Naive thymus-derived CD8-positive, alpha-beta T cell (primary cell): ENCODE results near the gene ZNF512. TPM values are rescaled to one million over a fixed set of nuclear protein-coding genes. Genes with fewer than 3 reads are reported as not detected.
"Not testable (repeated sequence)": the region's sequence is repeated elsewhere in the genome, so short reads cannot be mapped to it uniquely, and the experiment has no call there.

ENCODE experiments used
- ATAC-seq, 2 donors: fragments of 150-1000 bp; cut with Tn5 transposase in 1 of 2; sonication (Bioruptor Pico), chemical (Tn5 transposase) in 1 of 2; 1 replicate in 1 of 2; 2 replicates in 1 of 2; pipeline ENCODE4 v1.10.0; 2021; ENCODE audit warnings: mild to moderate bottlenecking in 2 of 2, moderate library complexity in 2 of 2
- POLR2A ChIA-PET: fragments of 350-600 bp; sonication (Branson Sonifier 250); formaldehyde crosslinking; loops from one replicate; lab custom pipeline; 2021; ENCODE audit warnings: antibody characterized with exemption; lab: Charles Lee
- DNase-seq, 10 donors: peaks; one replicate each; pipeline versions ENCODE4 v3.0.0 to v3.0.0-alpha.2; 2020 to 2022
- H3K27ac Mint-ChIP-seq, 10 donors: one replicate each; pipeline ENCODE4 v1.8.0; 2020 to 2022; ENCODE audit warnings: mild to moderate bottlenecking in 10 of 10, mixed read lengths in 10 of 10, moderate library complexity in 4 of 10, inconsistent platforms in 1 of 10
- H3K27me3 Mint-ChIP-seq, 5 donors: one replicate each; pipeline ENCODE4 v1.8.0; 2021 to 2022; ENCODE audit warnings: mixed read lengths in 5 of 5
- H3K36me3 Mint-ChIP-seq, 3 donors: one replicate each; pipeline ENCODE4 v1.8.0; 2020 to 2022; ENCODE audit warnings: mixed read lengths in 3 of 3, mild to moderate bottlenecking in 2 of 3, inconsistent platforms in 1 of 3
- H3K4me1 Mint-ChIP-seq, 4 donors: one replicate each; pipeline ENCODE4 v1.8.0; 2021 to 2022; ENCODE audit warnings: mixed read lengths in 4 of 4
- H3K4me3 Mint-ChIP-seq, 10 donors: one replicate each; pipeline ENCODE4 v1.8.0; 2020 to 2022; ENCODE audit warnings: mild to moderate bottlenecking in 10 of 10, mixed read lengths in 10 of 10, moderate library complexity in 6 of 10, inconsistent platforms in 1 of 10
- H3K9me3 Mint-ChIP-seq, 9 donors: one replicate each; pipeline ENCODE4 v1.8.0; 2020 to 2022; ENCODE audit warnings: mixed read lengths in 9 of 9, mild to moderate bottlenecking in 3 of 9, inconsistent platforms in 1 of 9, moderate library complexity in 1 of 9
- polyA plus RNA-seq, 3 donors: library from polyadenylated mRNA; unstranded; fragments of 300-500 nt; fragmentation: Illumina TruSeq; gene quantifications; one replicate each; pipeline ENCODE4 v1.2.3, GENCODE V29; 2021
- total RNA-seq, 8 experiments: library from RNA in 2 of 8; stranded (reverse) in 2 of 8; gene quantifications; one replicate each; pipeline ENCODE4 v1.2.3 and lab custom pipeline; 2021 to 2026

The ZNF512 gene
- total and polyA plus RNA-seq, 5 experiments from 2014 or later: 35.3 to 73.5 (median 58.9) TPM

DNA sequence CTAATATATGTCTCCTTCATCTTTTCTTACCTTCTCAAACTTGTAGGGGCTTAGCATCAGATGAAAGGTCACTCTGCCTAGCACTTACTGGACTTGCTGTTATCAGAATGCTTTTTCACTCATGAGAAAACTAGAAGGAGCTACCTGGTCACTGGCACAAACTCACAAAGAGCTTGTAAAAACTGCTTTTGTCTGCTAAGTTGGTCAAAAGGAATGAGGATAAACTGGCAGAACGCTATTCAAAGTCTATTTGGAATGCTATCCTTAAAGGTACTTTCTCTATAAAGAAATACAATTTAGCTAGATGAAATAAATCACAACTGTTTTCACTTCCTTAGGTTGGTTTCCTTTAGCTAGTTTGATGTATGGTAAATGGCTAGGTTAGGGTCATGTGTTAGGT lies 43.5 kb downstream of the ZNF512 start:
- peaks cover 0 to 22% (median 10%) of the 10 kb centered on the region in 4 donors for H3K4me1 Mint-ChIP-seq
- peaks cover 0 to 42% (median 11%) of the 10 kb centered on the region in 3 donors for H3K36me3 Mint-ChIP-seq
- peak overlapping the region in 5 of 10 donors; percentile 13 to 84 (median 64) for H3K27ac Mint-ChIP-seq
- POLR2A ChIA-PET, DNase-seq, ATAC-seq, H3K9me3 Mint-ChIP-seq, H3K27me3 Mint-ChIP-seq, H3K4me3 Mint-ChIP-seq: not testable (repeated sequence)

DNA sequence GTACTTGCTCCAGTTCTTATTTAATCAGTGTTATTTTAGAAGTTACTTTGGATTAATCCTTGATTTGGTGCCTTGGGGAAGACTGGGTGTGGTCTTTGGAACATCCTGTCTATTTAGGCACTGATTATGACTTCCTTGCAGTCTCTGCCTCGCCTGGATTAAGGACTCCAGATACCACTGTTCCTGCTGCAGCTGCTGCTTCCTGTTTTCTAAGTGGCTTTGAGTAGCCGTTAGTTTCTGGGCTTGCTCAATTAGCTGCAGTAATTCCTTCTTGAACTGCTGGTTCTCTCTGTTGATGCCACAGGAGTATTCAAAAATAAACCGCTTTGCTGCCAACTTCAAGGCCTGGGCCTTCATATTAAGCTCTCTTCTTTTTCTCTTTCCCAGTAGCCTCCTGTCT lies 44.1 kb downstream of the ZNF512 start:
- Mint-ChIP-seq H3K27ac (peak overlapping the region in 9 of 10 donors; percentile 22 to 91 (median 71)), H3K4me1 (peaks cover 4 to 24% (median 11%) of the 10 kb centered on the region in 4 donors), H3K36me3 (peaks cover 0 to 42% (median 9%) of the 10 kb centered on the region in 3 donors), H3K4me3 (peak overlapping the region in 1 of 10 donors; percentile 7)
- ATAC-seq, DNase-seq, H3K9me3 Mint-ChIP-seq, H3K27me3 Mint-ChIP-seq, POLR2A ChIA-PET: not testable (repeated sequence)

DNA sequence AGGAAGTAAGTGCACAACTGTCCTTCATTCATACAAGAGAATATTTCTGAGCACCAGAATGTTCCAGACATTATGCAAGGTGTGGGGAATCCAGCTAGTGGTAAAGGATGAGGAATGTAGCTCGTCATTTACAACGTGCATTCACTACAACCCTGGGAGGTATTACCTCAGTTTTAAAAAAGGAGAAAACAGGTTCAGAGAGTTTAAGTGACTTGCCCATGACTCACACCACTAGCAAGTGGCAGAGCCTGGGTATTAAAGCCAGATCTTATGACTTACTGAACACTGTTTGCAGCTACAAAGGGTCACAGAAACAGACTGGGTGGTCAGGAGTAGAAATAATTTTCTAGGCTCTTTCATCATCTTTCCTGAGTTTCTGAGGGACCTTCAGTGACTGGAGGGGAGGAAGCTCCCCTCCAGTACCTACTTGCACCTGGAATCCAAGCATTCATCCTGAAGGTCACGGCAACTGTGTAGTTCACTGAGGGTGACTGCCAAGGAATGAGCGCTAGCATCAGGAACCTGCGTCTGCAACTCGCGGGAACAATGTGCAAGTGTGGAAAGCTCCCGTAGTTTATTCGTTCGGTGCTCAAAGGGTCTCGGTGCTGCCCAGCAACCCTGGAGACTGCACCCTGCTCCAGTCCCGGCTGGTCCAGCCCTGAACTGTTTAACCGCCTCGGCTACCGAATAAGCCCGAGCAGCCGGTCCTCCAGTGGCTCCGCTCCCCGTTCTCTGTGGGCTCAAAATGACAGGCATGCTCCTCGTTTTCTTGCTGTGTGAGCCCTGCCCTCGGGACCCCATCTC lies 45.3 kb downstream of the ZNF512 start:
- no peaks in the 10 kb centered on the region for H3K9me3 Mint-ChIP-seq
- DNase-seq: no peak
- H3K36me3 Mint-ChIP-seq: peaks cover 0 to 40% (median 3%) of the 10 kb centered on the region in 3 donors
- POLR2A ChIA-PET: interaction anchor here (1.1 to 2.1 kb wide), 6 partner anchors 14 to 306 kb away, joined by 3 to 15 read pairs (median 6); partner anchors contain the start of genes PPM1G, SLC4A1AP, SUPT7L and ZNF512
- ATAC-seq: peak in 1 of 2 donors; percentile 43
- peaks cover 6 to 25% (median 13%) of the 10 kb centered on the region in 4 donors for H3K4me1 Mint-ChIP-seq
- peak overlapping the region in 3 of 10 donors; percentile 71 to 84 (median 76) for H3K27ac Mint-ChIP-seq
- H3K4me3 Mint-ChIP-seq: no peak overlapping the region
- H3K27me3 Mint-ChIP-seq: no peaks in the 10 kb centered on the region

DNA sequence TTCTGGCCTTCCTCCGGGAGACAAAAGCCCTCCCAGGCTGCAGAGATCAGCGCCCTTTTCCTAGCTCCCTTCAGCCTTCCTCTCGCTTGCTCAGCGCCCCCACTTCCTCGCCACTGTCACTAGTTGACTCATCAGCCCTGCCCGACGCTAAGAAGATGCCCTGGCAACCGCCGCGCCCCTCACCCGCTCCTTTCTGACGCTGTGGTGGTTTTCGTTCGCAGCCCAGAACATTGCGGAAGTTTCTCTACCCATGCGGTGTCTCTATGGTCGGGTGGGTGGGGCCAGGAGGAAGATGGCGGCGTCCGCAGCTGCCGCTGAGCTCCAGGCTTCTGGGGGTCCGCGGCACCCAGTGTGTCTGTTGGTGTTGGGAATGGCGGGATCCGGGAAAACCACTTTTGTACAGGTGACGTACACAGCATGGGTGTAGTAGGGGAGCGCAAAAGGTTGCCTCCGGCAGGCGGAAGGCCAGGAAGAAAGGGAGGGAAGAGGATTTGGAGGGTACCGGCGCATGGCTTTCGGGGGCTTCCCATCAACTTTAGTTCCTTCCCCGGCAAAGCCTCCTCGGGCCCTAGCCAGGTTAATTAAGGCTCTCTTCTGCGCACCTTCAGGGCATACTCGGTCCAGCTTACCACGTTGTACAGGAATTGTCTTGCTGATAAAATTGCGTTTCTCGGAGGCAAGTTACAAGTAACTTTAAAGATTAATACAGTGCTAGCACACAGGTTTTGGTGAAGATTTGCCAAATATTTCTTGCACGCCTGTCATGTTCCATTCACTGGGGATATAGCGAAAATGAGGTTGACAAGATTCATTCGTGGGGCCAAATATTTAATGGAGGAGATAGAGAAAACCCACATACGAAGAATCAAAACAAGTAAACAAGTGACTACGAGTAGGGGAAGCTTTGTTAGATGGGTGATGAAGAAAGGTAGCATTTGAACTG lies 46.2 kb downstream of the ZNF512 start, which contains the start of the genes CCDC121 and GPN1:
CCDC121 (minus strand) TSS at position 246 of the 943 bp plus-strand sequence. CDS start 1,213 bp downstream, outside the sequence.
GPN1 (plus strand) TSS at position 284 of the 943 bp plus-strand sequence; CDS start at position 293, 9 bp downstream.
- peak; percentile 84 to 97 (median 94) for DNase-seq
- ATAC-seq: peak; percentile 99 to 100
- Mint-ChIP-seq H3K4me1 (peaks cover 6 to 25% (median 13%) of the 10 kb centered on the region in 4 donors), H3K4me3 (no peak within 1 kb of the TSS), H3K27me3 (no peaks in the 10 kb centered on the region), H3K36me3 (peaks cover 0 to 41% (median 7%) of the 10 kb centered on the region in 3 donors), H3K27ac (peak within 1 kb of the TSS in 3 of 10 donors; percentile 71 to 84 (median 76)), H3K9me3 (no peaks in the 10 kb centered on the region)
- POLR2A ChIA-PET: interaction anchor here (0.6 to 2.1 kb wide), 7 partner anchors 15 to 307 kb away, joined by 3 to 15 read pairs (median 4); partner anchors contain the start of genes PPM1G, SLC4A1AP, SUPT7L and ZNF512

DNA sequence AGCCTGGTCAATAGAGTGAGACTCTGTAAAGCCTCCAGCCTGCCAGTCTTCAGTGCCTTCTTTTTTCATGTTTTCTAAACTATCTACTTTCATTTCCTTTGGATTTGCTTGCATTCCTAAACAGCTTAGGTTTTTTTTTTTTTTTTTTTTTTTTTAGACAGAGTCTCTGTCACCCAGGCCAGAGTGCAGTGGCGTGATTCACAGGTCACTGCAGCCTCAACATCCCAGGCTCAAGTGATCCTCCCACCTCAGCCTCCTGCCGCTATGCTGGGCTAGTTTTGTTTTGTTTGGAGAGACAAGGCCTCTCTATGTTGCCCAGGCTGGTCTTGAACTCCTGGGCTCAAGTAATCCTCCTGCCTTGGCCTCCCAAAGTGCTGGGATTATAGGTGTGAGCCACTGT lies 47.4 kb downstream of the ZNF512 start:
- Mint-ChIP-seq H3K36me3 (peaks cover 7 to 45% (median 17%) of the 10 kb centered on the region in 3 donors), H3K4me3 (peak overlapping the region in 3 of 10 donors; percentile 34 to 58 (median 50)), H3K4me1 (peaks cover 6 to 27% (median 16%) of the 10 kb centered on the region in 4 donors), H3K27ac (peak overlapping the region in 4 of 10 donors; percentile 25 to 63 (median 46))
- not testable (repeated sequence) for H3K27me3 Mint-ChIP-seq, ATAC-seq, H3K9me3 Mint-ChIP-seq, DNase-seq
- POLR2A ChIA-PET: interaction anchor here (0.6 to 2.1 kb wide), 3 partner anchors 26 to 1303 kb away, joined by 3 to 15 read pairs (median 3); partner anchors contain the start of genes SLC4A1AP and SUPT7L

DNA sequence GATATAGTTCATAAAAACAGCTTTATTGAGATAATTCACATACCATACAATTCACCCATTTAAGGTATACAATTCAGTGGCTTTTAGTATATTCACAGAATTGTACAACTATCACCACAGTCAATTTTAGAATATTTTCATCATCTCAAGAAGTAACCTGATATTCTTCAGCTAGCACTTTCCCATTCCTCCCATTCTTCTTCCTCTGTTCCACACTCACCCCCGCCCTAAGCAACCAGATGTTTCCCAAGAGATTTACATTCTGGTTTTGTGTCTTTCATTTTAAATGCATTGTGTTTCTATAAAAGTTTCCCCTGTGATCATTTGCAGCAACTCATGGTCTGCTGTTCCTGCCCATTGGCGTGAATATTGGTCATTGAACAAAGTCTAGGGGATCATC lies 51.4 kb downstream of the ZNF512 start:
- no peak for DNase-seq
- Mint-ChIP-seq H3K27ac (peak overlapping the region in 1 of 10 donors; percentile 0), H3K4me1 (peaks cover 9 to 23% (median 16%) of the 10 kb centered on the region in 4 donors), H3K27me3 (no peaks in the 10 kb centered on the region), H3K36me3 (peaks cover 7 to 76% (median 27%) of the 10 kb centered on the region in 3 donors), H3K9me3 (no peaks in the 10 kb centered on the region), H3K4me3 (no peak overlapping the region)
- POLR2A ChIA-PET: no interaction called here
- ATAC-seq: no peak

DNA sequence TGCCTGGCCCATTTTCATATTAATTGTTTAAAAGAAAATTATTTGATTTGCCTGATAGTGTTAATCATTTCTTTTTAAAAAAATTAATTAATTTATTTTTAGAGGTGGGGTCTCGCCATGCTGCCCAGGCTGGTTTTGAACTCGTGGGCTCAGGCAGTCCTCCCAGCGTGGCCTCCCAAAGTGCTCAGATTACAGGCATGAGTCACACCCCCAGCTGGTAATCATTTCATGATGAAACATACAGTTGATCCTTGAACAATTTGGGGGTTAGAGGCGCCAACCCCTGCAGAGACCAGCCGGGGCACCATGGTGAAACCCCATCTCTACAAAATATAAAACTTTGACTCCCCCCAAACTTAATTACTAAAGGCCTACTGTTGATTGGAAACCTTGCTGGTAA lies 53.9 kb downstream of the ZNF512 start:
- Mint-ChIP-seq H3K36me3 (peaks cover 12 to 84% (median 36%) of the 10 kb centered on the region in 3 donors), H3K9me3 (no peaks in the 10 kb centered on the region), H3K4me3 (no peak overlapping the region), H3K27me3 (no peaks in the 10 kb centered on the region), H3K4me1 (peaks cover 6 to 15% (median 10%) of the 10 kb centered on the region in 4 donors), H3K27ac (no peak overlapping the region)
- ATAC-seq: no peak
- DNase-seq: no peak
- POLR2A ChIA-PET: no interaction called here

DNA sequence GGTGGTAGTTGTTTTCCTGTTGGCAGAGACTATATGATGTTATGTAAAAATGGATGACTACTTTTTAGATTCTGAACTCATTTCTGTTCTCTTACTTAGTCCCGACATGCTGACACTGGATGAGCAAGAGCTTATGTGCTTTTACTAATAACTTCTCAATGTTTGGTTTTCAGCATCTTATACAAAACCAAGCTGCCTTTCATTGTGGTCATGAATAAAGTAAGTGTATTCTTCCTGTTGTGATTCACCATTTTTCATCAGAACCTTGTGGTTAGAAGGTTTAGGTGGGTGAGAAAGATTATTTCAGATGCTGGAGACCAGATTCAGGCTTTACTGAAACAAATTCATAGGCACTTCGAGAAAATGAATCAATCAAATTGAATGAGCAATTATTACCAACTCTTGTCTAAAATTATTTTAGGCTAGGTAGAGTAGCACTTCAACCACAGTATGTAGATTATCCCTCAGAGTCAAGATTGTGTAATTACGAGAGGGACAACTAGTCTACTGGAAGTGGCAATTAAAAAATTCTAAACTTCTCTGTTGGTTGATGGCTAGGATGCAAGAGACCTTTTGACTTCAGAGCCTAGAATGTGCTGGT lies 55.3 kb downstream of the ZNF512 start:
- POLR2A ChIA-PET: no interaction called here
- H3K4me1 Mint-ChIP-seq: peaks cover 0 to 14% (median 8%) of the 10 kb centered on the region in 4 donors
- ATAC-seq (peak; percentile 33 to 44), DNase-seq (peak in 2 of 10 donors; percentile 2 to 12)
- no peaks in the 10 kb centered on the region for H3K27me3 Mint-ChIP-seq
- peaks cover 12 to 86% (median 37%) of the 10 kb centered on the region in 3 donors for H3K36me3 Mint-ChIP-seq
- peak overlapping the region in 1 of 10 donors; percentile 49 for H3K4me3 Mint-ChIP-seq
- no peaks in the 10 kb centered on the region for H3K9me3 Mint-ChIP-seq
- peak overlapping the region in 8 of 10 donors; percentile 34 to 82 (median 66) for H3K27ac Mint-ChIP-seq

DNA sequence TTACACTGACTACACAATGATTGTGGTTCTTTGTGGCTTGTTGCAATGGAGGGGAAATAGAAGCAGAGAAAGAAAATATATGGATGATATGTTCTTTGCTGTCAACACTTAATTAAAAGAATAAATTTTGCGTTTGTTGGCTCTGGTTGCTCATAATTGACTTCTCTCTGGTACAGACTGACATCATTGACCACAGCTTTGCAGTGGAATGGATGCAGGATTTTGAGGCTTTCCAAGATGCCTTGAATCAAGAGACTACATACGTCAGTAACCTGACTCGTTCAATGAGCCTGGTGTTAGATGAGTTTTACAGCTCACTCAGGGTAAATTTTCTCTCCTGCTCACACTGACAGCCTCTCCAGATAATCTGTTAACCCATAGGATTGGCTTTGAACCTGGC lies 55.9 kb downstream of the ZNF512 start:
- Mint-ChIP-seq H3K4me3 (no peak overlapping the region), H3K27me3 (no peaks in the 10 kb centered on the region), H3K4me1 (peaks cover 0 to 14% (median 8%) of the 10 kb centered on the region in 4 donors), H3K9me3 (no peaks in the 10 kb centered on the region), H3K36me3 (peaks cover 12 to 84% (median 35%) of the 10 kb centered on the region in 3 donors), H3K27ac (peak overlapping the region in 5 of 10 donors; percentile 18 to 71 (median 32))
- ATAC-seq: no peak
- POLR2A ChIA-PET: no interaction called here
- no peak for DNase-seq

DNA sequence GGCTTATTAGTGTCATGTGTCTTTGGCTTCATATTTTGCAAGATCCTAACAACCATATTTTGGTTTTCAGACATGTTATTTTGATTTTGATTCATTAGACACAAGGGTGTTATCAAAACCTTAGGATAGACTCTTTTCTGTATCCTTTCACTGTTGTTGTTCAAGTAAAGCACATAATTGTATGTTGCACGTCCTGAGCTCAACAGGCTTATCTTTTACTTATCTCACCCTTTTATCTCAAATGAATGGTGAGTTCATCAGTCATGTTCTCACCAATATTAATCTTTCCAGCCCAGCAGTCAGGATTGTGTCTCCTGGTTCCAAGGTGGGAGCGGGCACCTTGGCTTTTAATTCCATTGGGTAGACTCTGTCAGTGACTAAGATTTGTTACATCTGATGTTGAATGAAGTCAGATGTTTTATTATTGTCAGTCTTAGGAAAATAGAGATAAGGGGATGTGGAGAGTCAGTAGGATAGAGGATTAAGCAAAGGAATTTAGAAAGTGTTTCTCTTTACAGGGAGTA lies 57.9 kb downstream of the ZNF512 start:
- peak overlapping the region in 2 of 10 donors; percentile 16 to 30 for H3K27ac Mint-ChIP-seq
- ATAC-seq (no peak), DNase-seq (no peak)
- H3K9me3 Mint-ChIP-seq: no peaks in the 10 kb centered on the region
- no peaks in the 10 kb centered on the region for H3K27me3 Mint-ChIP-seq
- H3K36me3 Mint-ChIP-seq: peaks cover 5 to 82% (median 19%) of the 10 kb centered on the region in 3 donors
- H3K4me1 Mint-ChIP-seq: peaks cover 0 to 10% (median 5%) of the 10 kb centered on the region in 4 donors
- POLR2A ChIA-PET: interaction anchor here (0.7 kb wide), 1 partner anchor 307 kb away, joined by 4 read pairs; no protein-coding TSS in a partner anchor
- H3K4me3 Mint-ChIP-seq: no peak overlapping the region

DNA sequence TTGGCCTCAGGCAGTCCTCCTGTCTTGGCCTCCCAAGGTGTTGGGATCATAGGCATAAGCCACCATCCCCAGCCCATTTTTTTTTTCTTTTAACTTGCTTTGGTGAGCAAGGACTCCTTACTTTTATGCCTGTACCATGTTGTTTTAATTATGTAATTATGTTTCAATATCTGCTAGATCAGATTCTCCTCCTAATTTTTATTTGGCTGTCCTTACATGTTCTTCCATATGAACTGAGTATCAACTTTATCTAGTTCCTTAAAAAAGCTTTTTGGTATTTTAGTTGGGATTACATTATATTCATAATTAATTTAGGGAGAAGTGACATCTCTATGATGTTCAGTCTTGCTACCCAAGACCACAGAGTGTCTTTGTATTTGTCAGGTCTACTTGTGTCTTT lies 62.4 kb downstream of the ZNF512 start:
- no peaks in the 10 kb centered on the region for H3K4me1 Mint-ChIP-seq
- H3K4me3 Mint-ChIP-seq: no peak overlapping the region
- H3K9me3 Mint-ChIP-seq: no peaks in the 10 kb centered on the region
- H3K27me3 Mint-ChIP-seq: no peaks in the 10 kb centered on the region
- DNase-seq: no peak
- peak overlapping the region in 1 of 10 donors; percentile 9 for H3K27ac Mint-ChIP-seq
- peaks cover 9 to 81% (median 23%) of the 10 kb centered on the region in 3 donors for H3K36me3 Mint-ChIP-seq
- POLR2A ChIA-PET: interaction anchor here (1.4 kb wide), 1 partner anchor 19 kb away, joined by 6 read pairs; the partner anchor contains the start of genes SLC4A1AP and SUPT7L
- ATAC-seq: no peak
